PFSK-1 (cell line): Measurements from ENCODE around the gene SCAMP2.
A peak's percentile ranks its signal among the peaks of the same experiment; 100 is the strongest.

Experiments
- POLR2AphosphoS5 ChIP-seq: IDR thresholded peaks from 2 replicates; pipeline ENCODE4 v1.6.1; 2012; ENCODE audit warnings: low read depth, mild to moderate bottlenecking, control low read depth, low read length, moderate library complexity
- TF ChIP-seq, protein P1 (sequence below), 2 experiments: IDR thresholded peaks; 2 replicates each; pipeline versions ENCODE4 v1.6.1 to v1.8.0; 2011 to 2012; ENCODE audit warnings: low read depth in 2 of 2, low read length in 2 of 2, control low read depth in 1 of 2, inconsistent platforms in 1 of 2, mild to moderate bottlenecking in 1 of 2, moderate library complexity in 1 of 2; ENCODE audit not compliant: insufficient read depth in 1 of 2

DNA sequence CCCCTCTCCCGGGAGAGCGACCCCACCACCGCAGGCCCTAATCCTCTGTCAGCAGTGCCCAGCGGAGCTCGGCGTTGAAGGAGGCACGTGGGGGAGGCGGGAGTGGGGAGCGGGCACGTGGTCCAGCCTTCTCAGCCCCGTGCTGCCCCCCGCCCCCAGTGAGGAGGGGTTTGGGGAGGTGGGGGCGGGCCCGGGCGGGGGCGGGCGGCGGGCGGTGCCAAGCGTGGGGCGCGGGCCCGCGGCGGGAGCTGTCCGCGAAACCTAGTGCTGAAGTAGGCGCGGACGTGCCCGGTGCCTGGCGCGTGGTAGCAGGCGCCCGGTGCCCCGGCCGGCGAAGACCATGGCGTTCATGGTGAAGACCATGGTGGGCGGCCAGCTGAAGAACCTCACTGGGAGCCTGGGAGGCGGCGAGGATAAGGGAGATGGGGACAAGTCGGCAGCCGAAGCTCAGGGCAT lies 46.8 kb downstream of the SCAMP2 start, which contains the start of gene CPLX3:
- TF ChIP-seq POLR2AphosphoS5 = no peak
- TF ChIP-seq, protein P1, sequence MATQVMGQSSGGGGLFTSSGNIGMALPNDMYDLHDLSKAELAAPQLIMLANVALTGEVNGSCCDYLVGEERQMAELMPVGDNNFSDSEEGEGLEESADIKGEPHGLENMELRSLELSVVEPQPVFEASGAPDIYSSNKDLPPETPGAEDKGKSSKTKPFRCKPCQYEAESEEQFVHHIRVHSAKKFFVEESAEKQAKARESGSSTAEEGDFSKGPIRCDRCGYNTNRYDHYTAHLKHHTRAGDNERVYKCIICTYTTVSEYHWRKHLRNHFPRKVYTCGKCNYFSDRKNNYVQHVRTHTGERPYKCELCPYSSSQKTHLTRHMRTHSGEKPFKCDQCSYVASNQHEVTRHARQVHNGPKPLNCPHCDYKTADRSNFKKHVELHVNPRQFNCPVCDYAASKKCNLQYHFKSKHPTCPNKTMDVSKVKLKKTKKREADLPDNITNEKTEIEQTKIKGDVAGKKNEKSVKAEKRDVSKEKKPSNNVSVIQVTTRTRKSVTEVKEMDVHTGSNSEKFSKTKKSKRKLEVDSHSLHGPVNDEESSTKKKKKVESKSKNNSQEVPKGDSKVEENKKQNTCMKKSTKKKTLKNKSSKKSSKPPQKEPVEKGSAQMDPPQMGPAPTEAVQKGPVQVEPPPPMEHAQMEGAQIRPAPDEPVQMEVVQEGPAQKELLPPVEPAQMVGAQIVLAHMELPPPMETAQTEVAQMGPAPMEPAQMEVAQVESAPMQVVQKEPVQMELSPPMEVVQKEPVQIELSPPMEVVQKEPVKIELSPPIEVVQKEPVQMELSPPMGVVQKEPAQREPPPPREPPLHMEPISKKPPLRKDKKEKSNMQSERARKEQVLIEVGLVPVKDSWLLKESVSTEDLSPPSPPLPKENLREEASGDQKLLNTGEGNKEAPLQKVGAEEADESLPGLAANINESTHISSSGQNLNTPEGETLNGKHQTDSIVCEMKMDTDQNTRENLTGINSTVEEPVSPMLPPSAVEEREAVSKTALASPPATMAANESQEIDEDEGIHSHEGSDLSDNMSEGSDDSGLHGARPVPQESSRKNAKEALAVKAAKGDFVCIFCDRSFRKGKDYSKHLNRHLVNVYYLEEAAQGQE (IDR thresholded peaks at IDR 0.05; ENCODE audit: insufficient read depth in 1 of 2, low read depth in 2 of 2, low read length in 2 of 2) = peak; percentile 91 to 92
